HFFc6 (cell line): ENCODE data around the gene MATK. TPM values are rescaled to one million over a fixed set of nuclear protein-coding genes. Genes with fewer than 3 reads are reported as not detected.
"Not testable (repeated sequence)": the region's sequence is repeated elsewhere in the genome, so short reads cannot be mapped to it uniquely, and the experiment has no call there.

Experiments
- DNase-seq: peaks from one replicate; pipeline ENCODE4 v3.0.0-alpha.2; 2018
- H3K27ac Mint-ChIP-seq: 2 replicates; pipeline ENCODE4 v1.8.0; 2020; ENCODE audit warnings: mild to moderate bottlenecking, mixed read lengths
- H3K27me3 Mint-ChIP-seq: 2 replicates; pipeline ENCODE4 v1.8.0; 2021; ENCODE audit warnings: mild to moderate bottlenecking, moderate library complexity, mixed read lengths; ENCODE audit not compliant: insufficient read depth
- H3K36me3 Mint-ChIP-seq: 2 replicates; pipeline ENCODE4 v1.8.0; 2021; ENCODE audit warnings: low read depth, mixed read lengths
- H3K4me1 Mint-ChIP-seq: 2 replicates; pipeline ENCODE4 v1.8.0; 2020; ENCODE audit warnings: low read depth, mixed read lengths
- H3K4me3 Mint-ChIP-seq: 2 replicates; pipeline ENCODE4 v1.8.0; 2020; ENCODE audit warnings: mild to moderate bottlenecking, moderate library complexity, mixed read lengths
- H3K9me3 Mint-ChIP-seq: 2 replicates; pipeline ENCODE4 v1.8.0; 2020; ENCODE audit warnings: mild to moderate bottlenecking, mixed read lengths
- CTCF ChIP-seq: fragments of 200-600 bp; sonication (generic); IDR thresholded peaks from 2 replicates; pipeline ENCODE4 v1.5.0; 2021; ENCODE audit warnings: antibody characterized with exemption, mild to moderate bottlenecking
- total RNA-seq, 6 experiments: library from RNA; stranded (reverse); fragmentation: NEBNext Ultra II Directional; extraction: Animal tissue kit (Norgen Biotek cat#: 25700); gene quantifications; 2 replicates in 1 of 6; 3 replicates in 5 of 6; pipeline ENCODE4 v1.2.3, GENCODE V29; 2021

Gene MATK
- total RNA-seq, 6 experiments from 2014 or later = not detected

GRCh38 chr19:3761382-3762129, 24.6 kb downstream of the MATK start, which contains the start of gene APBA3:
Gene APBA3, minus strand, starts transcription at chr19:3761692. Its CDS starts 1,428 bp downstream, at chr19:3760264.
- peak within 1 kb of the TSS; percentile 100 for H3K27ac Mint-ChIP-seq
- H3K4me3 Mint-ChIP-seq = peak within 1 kb of the TSS; percentile 98
- H3K9me3 Mint-ChIP-seq = no peaks in the 10 kb centered on the region
- peaks cover 1% of the 10 kb centered on the region; the same call in 1 of the 2 replicates for H3K27me3 Mint-ChIP-seq
- peak; percentile 87 for TF ChIP-seq CTCF
- peaks cover 9% of the 10 kb centered on the region; the same call in 1 of the 2 replicates for H3K36me3 Mint-ChIP-seq
- peaks cover 16% of the 10 kb centered on the region for H3K4me1 Mint-ChIP-seq
- DNase-seq = peak; percentile 78

- no peaks in the 10 kb centered on the region for H3K9me3 Mint-ChIP-seq
- DNase-seq = no peak
- peaks cover 16% of the 10 kb centered on the region for H3K4me1 Mint-ChIP-seq
- peaks cover 6% of the 10 kb centered on the region; the same call in 1 of the 2 replicates for H3K36me3 Mint-ChIP-seq
- H3K4me3 Mint-ChIP-seq = peak overlapping the region; percentile 98
- no peak for TF ChIP-seq CTCF
- H3K27me3 Mint-ChIP-seq = peaks cover 1% of the 10 kb centered on the region; the same call in 1 of the 2 replicates
- H3K27ac Mint-ChIP-seq = peak overlapping the region; percentile 100
Measured at GRCh38 chr19:3760871-3761361, 25.3 kb downstream of the MATK start.

- Mint-ChIP-seq H3K9me3 (no peaks in the 10 kb centered on the region), H3K36me3 (peaks cover 6% of the 10 kb centered on the region; the same call in 1 of the 2 replicates), H3K27ac (no peak overlapping the region), H3K27me3 (peaks cover 1% of the 10 kb centered on the region; the same call in 1 of the 2 replicates), H3K4me3 (peak overlapping the region; percentile 98), H3K4me1 (peaks cover 16% of the 10 kb centered on the region)
- no peak for TF ChIP-seq CTCF
- no peak for DNase-seq
Measured at GRCh38 chr19:3759482-3760254, 26.5 kb downstream of the MATK start.

- H3K9me3 Mint-ChIP-seq, H3K4me3 Mint-ChIP-seq, H3K36me3 Mint-ChIP-seq, DNase-seq, H3K27ac Mint-ChIP-seq, H3K27me3 Mint-ChIP-seq: not testable (repeated sequence)
- H3K4me1 Mint-ChIP-seq = peaks cover 14% of the 10 kb centered on the region
Measured at GRCh38 chr19:3758297-3758696, 27.9 kb downstream of the MATK start.

- H3K27ac Mint-ChIP-seq, H3K27me3 Mint-ChIP-seq, H3K4me3 Mint-ChIP-seq, H3K9me3 Mint-ChIP-seq, H3K36me3 Mint-ChIP-seq, DNase-seq, H3K4me1 Mint-ChIP-seq: not testable (repeated sequence)
Measured at GRCh38 chr19:3757705-3758104, 28.5 kb downstream of the MATK start.

- no peak for DNase-seq
- Mint-ChIP-seq H3K9me3 (no peaks in the 10 kb centered on the region), H3K4me3 (no peak overlapping the region), H3K4me1 (no peaks in the 10 kb centered on the region), H3K27ac (no peak overlapping the region), H3K27me3 (no peaks in the 10 kb centered on the region), H3K36me3 (no peaks in the 10 kb centered on the region; the same call in 1 of the 2 replicates)
- no peak for TF ChIP-seq CTCF
Measured at GRCh38 chr19:3753631-3754410, 32.4 kb downstream of the MATK start.
